ENCODE measurements around the gene GNB1.
"Not testable (repeated sequence)": the region's sequence is repeated elsewhere in the genome, so short reads cannot be mapped to it uniquely, and the experiment has no call there.

GNB1 gene

DNA sequence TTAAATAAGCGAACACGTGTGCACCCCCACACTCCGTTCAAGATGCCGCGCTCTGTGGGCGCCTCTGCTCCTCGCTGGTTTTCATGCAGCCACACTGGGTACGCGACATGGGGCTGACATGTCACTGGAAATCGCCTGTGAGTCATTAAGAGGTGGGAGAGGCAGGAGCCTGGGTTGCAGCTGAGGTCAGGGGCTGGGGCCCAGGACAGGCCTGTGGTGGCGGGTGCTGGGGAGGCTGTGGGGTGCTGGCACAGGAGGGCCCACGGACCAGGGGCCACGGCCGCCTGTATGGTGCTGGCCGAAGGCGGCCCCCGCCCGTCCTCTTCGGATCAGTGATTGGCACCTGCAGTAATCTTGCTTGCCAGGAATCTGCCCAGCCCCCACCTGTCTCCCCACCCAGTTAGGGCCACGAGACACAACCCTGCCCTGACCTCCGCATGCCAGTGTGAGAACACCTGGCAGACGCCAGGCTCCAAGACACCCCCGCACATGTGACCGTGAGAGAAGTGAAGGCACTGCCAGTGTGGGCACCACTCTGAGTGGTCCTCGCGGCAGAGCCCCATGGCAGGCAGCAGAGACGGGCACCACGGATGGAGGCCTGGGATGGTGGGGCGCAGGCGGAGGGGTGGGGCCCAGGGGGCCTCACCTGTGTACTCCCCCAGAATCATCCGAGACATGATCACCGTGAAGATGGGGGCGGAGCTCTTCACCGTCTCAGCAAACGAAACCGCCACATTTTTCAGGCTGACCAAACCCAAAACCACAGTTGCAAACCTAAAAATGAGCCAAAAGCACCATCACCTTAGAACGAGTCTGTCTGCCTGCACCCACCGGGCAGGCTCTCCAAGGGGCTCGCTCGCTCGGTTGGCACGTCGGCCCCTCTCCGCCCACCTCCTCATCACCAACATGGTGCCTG is 153.0 kb downstream of the GNB1 start:
- not testable (repeated sequence) for DNase-seq
